SK-N-MC (cell line): Measurements from ENCODE around the gene FA2H.

Source experiments
- DNase-seq: peaks from one replicate; pipeline ENCODE4 v3.0.0-alpha.2; 2011; ENCODE audit warnings: low read depth, low spot score
- H3K27ac ChIP-seq: fragments of 200-600 bp; sonication (generic); 2 replicates; pipeline ENCODE4 v1.5.1; 2016; ENCODE audit warnings: mixed run types
- H3K36me3 ChIP-seq: fragments of 200-600 bp; sonication (generic); 2 replicates; pipeline ENCODE4 v1.6.1; 2017; ENCODE audit warnings: antibody characterized with exemption, low read length, mixed read lengths; ENCODE audit not compliant: insufficient read depth
- H3K4me3 ChIP-seq: fragments of 200-600 bp; sonication (generic); 2 replicates; pipeline ENCODE4 v1.5.1; 2016
- H3K9ac ChIP-seq: fragments of 200-600 bp; sonication (generic); 2 replicates; pipeline ENCODE4 v1.8.0; 2017; ENCODE audit warnings: mixed run types, mixed read lengths; ENCODE audit not compliant: insufficient read length
- H3K9me3 ChIP-seq: fragments of 200-600 bp; sonication (generic); 2 replicates; pipeline ENCODE4 v1.6.1; 2017; ENCODE audit warnings: low read depth, mild to moderate bottlenecking, antibody characterized with exemption, low read length, moderate library complexity, mixed read lengths
- EZH2 ChIP-seq: fragments of 200-600 bp; sonication (generic); IDR thresholded peaks from one replicate; pipeline ENCODE4 v1.6.1; 2017; ENCODE audit warnings: antibody characterized with exemption
- FOXP2 ChIP-seq: optimal IDR thresholded peaks from 2 replicates; pipeline ENCODE3; 2011; ENCODE audit warnings: mild to moderate bottlenecking, moderate library complexity; ENCODE audit not compliant: insufficient read depth; ENCODE audit errors: extremely low read length, control extremely low read depth
- POLR2AphosphoS5 ChIP-seq: IDR thresholded peaks from 2 replicates; pipeline ENCODE4 v1.6.1; 2012; ENCODE audit warnings: mild to moderate bottlenecking, low read depth, low read length, borderline replicate concordance

Gene FA2H

DNA sequence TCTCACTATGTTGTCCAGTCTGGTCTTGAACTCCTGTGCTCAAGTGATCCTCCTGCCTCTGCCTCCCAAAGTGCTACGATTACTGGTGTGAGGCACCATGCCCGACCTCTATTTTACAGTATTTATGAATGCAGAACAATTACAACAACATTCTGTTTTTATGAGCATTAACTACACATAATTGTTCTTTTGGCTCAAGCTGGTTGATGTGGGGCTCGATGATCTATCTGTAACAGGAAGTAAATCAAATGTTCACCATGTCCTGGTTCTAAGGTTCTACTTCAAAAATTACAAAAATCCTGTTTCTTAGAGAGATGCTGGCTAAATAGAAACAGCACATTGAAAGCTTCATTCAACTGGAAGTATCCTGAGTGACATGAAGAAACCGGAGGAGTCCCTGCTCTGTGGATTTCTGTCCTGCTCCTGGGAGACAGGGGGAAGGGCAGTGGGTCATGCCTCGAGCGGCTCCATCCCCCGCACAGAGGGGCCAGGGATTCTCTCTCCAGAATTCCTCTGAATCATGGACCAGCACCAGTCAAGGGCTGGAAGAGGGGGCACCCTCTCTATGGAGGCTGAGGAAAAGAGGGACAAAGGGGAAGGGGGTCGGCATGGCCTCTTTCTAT lies 31.5 kb downstream of the FA2H start:
- Histone ChIP-seq H3K36me3 (no peaks in the 10 kb centered on the region), H3K4me3 (no peak overlapping the region), H3K9me3 (no peaks in the 10 kb centered on the region), H3K27ac (no peak overlapping the region), H3K9ac (no peak overlapping the region)
- TF ChIP-seq FOXP2 (no peak), EZH2 (no peak), POLR2AphosphoS5 (no peak)
- DNase-seq = no peak

DNA sequence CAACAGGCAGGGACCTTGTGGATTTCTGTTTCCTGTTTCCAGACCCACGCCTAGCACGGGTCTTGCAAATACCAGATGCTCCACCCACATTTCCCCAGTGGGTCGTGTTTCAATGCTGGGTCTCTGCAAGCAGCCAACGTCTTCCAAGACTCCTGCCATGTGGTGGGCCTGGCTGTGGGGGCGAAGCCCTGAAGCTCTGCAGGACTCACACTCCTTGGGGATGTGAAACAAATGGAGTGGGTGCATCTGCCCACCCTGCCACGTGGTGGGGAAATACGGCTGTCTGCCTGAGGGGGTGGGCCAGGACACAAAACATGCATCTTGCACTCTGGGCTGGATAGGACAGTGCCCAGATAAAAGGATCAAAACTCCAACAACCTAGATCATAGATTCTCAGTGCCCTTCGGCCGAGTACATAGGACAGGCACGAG lies 32.6 kb downstream of the FA2H start:
- DNase-seq = no peak
- no peaks in the 10 kb centered on the region for H3K9me3 ChIP-seq
- H3K36me3 ChIP-seq = no peaks in the 10 kb centered on the region
- no peak overlapping the region for H3K9ac ChIP-seq
- H3K27ac ChIP-seq = no peak overlapping the region
- no peak overlapping the region for H3K4me3 ChIP-seq
- TF ChIP-seq EZH2 (no peak), FOXP2 (no peak), POLR2AphosphoS5 (no peak)

GRCh38 chr16:74740795-74741304 lies 33.8 kb downstream of the FA2H start:
- TF ChIP-seq FOXP2 (no peak), EZH2 (no peak), POLR2AphosphoS5 (no peak)
- H3K4me3 ChIP-seq = no peak overlapping the region
- H3K9ac ChIP-seq = no peak overlapping the region
- no peaks in the 10 kb centered on the region for H3K9me3 ChIP-seq
- no peak overlapping the region for H3K27ac ChIP-seq
- H3K36me3 ChIP-seq = no peaks in the 10 kb centered on the region
- no peak for DNase-seq

DNA sequence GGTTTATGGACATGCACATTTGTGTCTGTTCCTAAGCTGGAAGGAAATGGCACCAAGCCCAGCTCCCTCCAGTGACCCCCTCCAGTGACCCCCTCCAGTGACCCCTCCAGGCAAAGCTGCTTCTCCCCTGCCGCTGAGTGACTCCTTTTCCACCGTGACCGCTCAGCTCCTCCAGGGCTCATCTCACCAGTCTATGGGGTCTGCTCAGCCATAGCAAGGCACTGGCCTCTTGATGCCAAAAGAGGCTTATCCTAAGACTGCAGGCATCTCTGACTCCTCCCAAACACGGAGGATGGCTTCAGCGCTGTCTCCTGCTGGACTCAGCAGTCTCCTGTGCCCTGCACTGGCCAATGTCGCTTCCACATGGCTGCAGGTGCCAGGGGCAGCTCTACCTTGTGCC lies 35.3 kb downstream of the FA2H start:
- H3K27ac ChIP-seq = no peak overlapping the region
- DNase-seq = no peak
- no peaks in the 10 kb centered on the region for H3K9me3 ChIP-seq
- no peak overlapping the region for H3K9ac ChIP-seq
- no peaks in the 10 kb centered on the region for H3K36me3 ChIP-seq
- H3K4me3 ChIP-seq = no peak overlapping the region
- TF ChIP-seq EZH2 (no peak), FOXP2 (no peak), POLR2AphosphoS5 (no peak)

- H3K36me3 ChIP-seq = no peaks in the 10 kb centered on the region
- no peak for TF ChIP-seq FOXP2
- no peak for TF ChIP-seq EZH2
- TF ChIP-seq POLR2AphosphoS5 = no peak
- no peaks in the 10 kb centered on the region for H3K9me3 ChIP-seq
- H3K27ac ChIP-seq = no peak overlapping the region
- no peak for DNase-seq
- H3K9ac ChIP-seq = no peak overlapping the region
- H3K4me3 ChIP-seq = no peak overlapping the region
Observed at GRCh38 chr16:74738816-74739215, 35.8 kb downstream of the FA2H start.

GRCh38 chr16:74738113-74738541 lies 36.5 kb downstream of the FA2H start:
- H3K36me3 ChIP-seq = no peaks in the 10 kb centered on the region
- no peak overlapping the region for H3K27ac ChIP-seq
- H3K9me3 ChIP-seq = no peaks in the 10 kb centered on the region
- TF ChIP-seq POLR2AphosphoS5 (no peak), EZH2 (no peak), FOXP2 (no peak)
- H3K4me3 ChIP-seq = no peak overlapping the region
- DNase-seq = no peak
- H3K9ac ChIP-seq = no peak overlapping the region

GRCh38 chr16:74737521-74737920 lies 37.1 kb downstream of the FA2H start:
- H3K4me3 ChIP-seq = no peak overlapping the region
- TF ChIP-seq EZH2 = no peak
- TF ChIP-seq POLR2AphosphoS5 = no peak
- no peak for TF ChIP-seq FOXP2
- H3K27ac ChIP-seq = no peak overlapping the region
- H3K9me3 ChIP-seq = no peaks in the 10 kb centered on the region
- no peak overlapping the region for H3K9ac ChIP-seq
- H3K36me3 ChIP-seq = no peaks in the 10 kb centered on the region
- no peak for DNase-seq

- TF ChIP-seq POLR2AphosphoS5 (no peak), EZH2 (no peak), FOXP2 (no peak)
- Histone ChIP-seq H3K9ac (no peak overlapping the region), H3K27ac (no peak overlapping the region), H3K4me3 (no peak overlapping the region), H3K9me3 (no peaks in the 10 kb centered on the region), H3K36me3 (no peaks in the 10 kb centered on the region)
- no peak for DNase-seq
Observed at GRCh38 chr16:74736531-74737157, 38.0 kb downstream of the FA2H start.
